GM03348 (cell line): Measurements from ENCODE around the gene ZNF669.

Experiments used
- DNase-seq: peaks from one replicate; pipeline ENCODE4 v3.0.0; 2012; ENCODE audit warnings: low spot score

ZNF669 gene

GRCh38 chr1:247060771-247061170 is 43.4 kb downstream of the ZNF669 start:
- DNase-seq, result no peak

- no peak for DNase-seq
These were observed 48.1 kb downstream of the ZNF669 start for GRCh38 chr1:247056071-247056470.

GRCh38 chr1:247054992-247055415 is 49.2 kb downstream of the ZNF669 start:
- no peak for DNase-seq
